CD14-positive monocyte (primary cell): ENCODE results near the gene UBE2E2. TPM values are rescaled to one million over a fixed set of nuclear protein-coding genes. Genes with fewer than 3 reads are reported as not detected.

ENCODE experiments used
- DNase-seq, 3 donors: peaks; one replicate each; pipeline ENCODE4 v3.0.0-alpha.2; 2011 to 2022
- H2AFZ ChIP-seq: 2 replicates; pipeline ENCODE4 v1.6.0; 2012; ENCODE audit warnings: mild to moderate bottlenecking, low read depth, low read length, inconsistent platforms; ENCODE audit not compliant: insufficient read depth, poor library complexity, severe bottlenecking
- H3K27ac ChIP-seq, 2 donors: 1 replicate in 1 of 2; 2 replicates in 1 of 2; pipeline ENCODE4 v1.5.1; 2012 to 2013; ENCODE audit warnings: low read length in 2 of 2, control low read depth in 1 of 2, inconsistent platforms in 1 of 2, low read depth in 1 of 2, mild to moderate bottlenecking in 1 of 2
- H3K27me3 ChIP-seq, 2 donors: one replicate each; pipeline versions ENCODE4 v1.6.0 to v1.6.1; 2011 to 2013; ENCODE audit warnings: low read length in 2 of 2; ENCODE audit not compliant: control insufficient read depth in 2 of 2, insufficient read depth in 2 of 2
- H3K36me3 ChIP-seq, 2 donors: replicated peaks in 1 of 2; 1 replicate in 1 of 2; 2 replicates in 1 of 2; pipeline versions ENCODE4 v1.5.1 to v1.6.1; 2012 to 2013; ENCODE audit warnings: low read length in 2 of 2, control low read depth in 1 of 2, inconsistent platforms in 1 of 2, mild to moderate bottlenecking in 1 of 2; ENCODE audit not compliant: insufficient read depth in 2 of 2, control insufficient read depth in 1 of 2
- H3K4me1 ChIP-seq, 2 donors: 1 replicate in 1 of 2; 2 replicates in 1 of 2; pipeline versions ENCODE4 v1.5.1 to v1.6.1; 2012 to 2013; ENCODE audit warnings: low read length in 2 of 2, control low read depth in 1 of 2, inconsistent platforms in 1 of 2, mild to moderate bottlenecking in 1 of 2, moderate library complexity in 1 of 2; ENCODE audit not compliant: insufficient read depth in 2 of 2, control insufficient read depth in 1 of 2
- H3K4me2 ChIP-seq: replicated peaks from 2 replicates; pipeline ENCODE3; 2012; ENCODE audit warnings: low read length, moderate library complexity, mild to moderate bottlenecking; ENCODE audit not compliant: poor library complexity, severe bottlenecking; ENCODE audit errors: extremely low read depth
- H3K4me3 ChIP-seq, 3 experiments: fragments of 200-600 bp in 1 of 3; sonication (generic) in 1 of 3; replicated peaks in 1 of 3; 1 replicate in 2 of 3; 2 replicates in 1 of 3; pipeline ENCODE4 v1.5.1; 2011 to 2013; ENCODE audit warnings: low read length in 3 of 3, mild to moderate bottlenecking in 3 of 3, control low read depth in 2 of 3, low read depth in 2 of 3, inconsistent platforms in 1 of 3, moderate library complexity in 1 of 3
- H3K79me2 ChIP-seq: 2 replicates; pipeline ENCODE4 v1.6.0; 2012; ENCODE audit warnings: mild to moderate bottlenecking, control low read depth, inconsistent platforms, low read length, moderate library complexity; ENCODE audit not compliant: insufficient read depth
- H3K9ac ChIP-seq: 2 replicates; pipeline ENCODE4 v1.6.0; 2017; ENCODE audit warnings: low read length, mild to moderate bottlenecking; ENCODE audit not compliant: insufficient read depth, poor library complexity, severe bottlenecking
- H3K9me3 ChIP-seq, 2 donors: replicated peaks in 1 of 2; 1 replicate in 1 of 2; 2 replicates in 1 of 2; pipeline versions ENCODE4 v1.5.1 to v1.6.1; 2012 to 2013; ENCODE audit warnings: low read length in 2 of 2, control low read depth in 1 of 2; ENCODE audit not compliant: control insufficient read depth in 1 of 2, insufficient read depth in 1 of 2
- H4K20me1 ChIP-seq: 2 replicates; pipeline ENCODE4 v1.6.0; 2012; ENCODE audit warnings: mild to moderate bottlenecking, low read length, control low read depth, moderate library complexity; ENCODE audit not compliant: insufficient read depth
- H3K27ac Mint-ChIP-seq, 7 donors: one replicate each; pipeline ENCODE4 v1.8.0; 2020; ENCODE audit warnings: mild to moderate bottlenecking in 7 of 7, mixed read lengths in 7 of 7, moderate library complexity in 6 of 7, inconsistent platforms in 2 of 7
- H3K27me3 Mint-ChIP-seq, 3 donors: one replicate each; pipeline ENCODE4 v1.8.0; 2021 to 2022; ENCODE audit warnings: low read depth in 3 of 3, mild to moderate bottlenecking in 3 of 3, mixed read lengths in 3 of 3, moderate library complexity in 3 of 3, inconsistent platforms in 1 of 3
- H3K36me3 Mint-ChIP-seq, 2 donors: one replicate each; pipeline ENCODE4 v1.8.0; 2020; ENCODE audit warnings: mixed read lengths in 2 of 2, inconsistent platforms in 1 of 2, mild to moderate bottlenecking in 1 of 2
- H3K4me1 Mint-ChIP-seq: one replicate; pipeline ENCODE4 v1.8.0; 2020; ENCODE audit warnings: mild to moderate bottlenecking, mixed read lengths
- H3K4me3 Mint-ChIP-seq, 2 donors: one replicate each; pipeline ENCODE4 v1.8.0; 2020; ENCODE audit warnings: mild to moderate bottlenecking in 2 of 2, mixed read lengths in 2 of 2, moderate library complexity in 1 of 2
- H3K9me3 Mint-ChIP-seq, 7 donors: one replicate each; pipeline ENCODE4 v1.8.0; 2020 to 2022; ENCODE audit warnings: mixed read lengths in 7 of 7, mild to moderate bottlenecking in 6 of 7, moderate library complexity in 6 of 7, inconsistent platforms in 2 of 7
- WGBS: methylation state at CpG from one replicate; pipeline ENCODE4 v1.1.5; 2013; ENCODE audit warnings: missing lambda C conversion rate; ENCODE audit not compliant: insufficient coverage; 5-methylcytosine and 5-hydroxymethylcytosine counted together
- intact Hi-C, 2 donors: fragments of 100-400 bp; cut with micrococcal nuclease; formaldehyde crosslinking; loops; one replicate each; pipeline versions ENCODE4 v1.15.0 to v1.15.1; 2023
- polyA plus RNA-seq, 3 donors: library from polyadenylated mRNA; depleted of rRNA in 1 of 3; unstranded in 2 of 3; stranded (reverse) in 1 of 3; fragments of 300-500 nt in 2 of 3; fragments of >200 nt in 1 of 3; fragmentation: Illumina TruSeq in 2 of 3; gene quantifications; 1 replicate in 2 of 3; 2 replicates in 1 of 3; pipeline ENCODE4 v1.2.3, GENCODE V29; 2012 to 2021
- TF ChIP-seq, protein P1 (sequence below): fragments of 200-600 bp; IDR thresholded peaks from one replicate; pipeline ENCODE4 v1.8.0; 2022; ENCODE audit warnings: antibody characterized with exemption, mild to moderate bottlenecking

UBE2E2 gene
- polyA plus RNA-seq, 3 donors, result 25.8 to 78.0 (median 66.3) TPM

DNA sequence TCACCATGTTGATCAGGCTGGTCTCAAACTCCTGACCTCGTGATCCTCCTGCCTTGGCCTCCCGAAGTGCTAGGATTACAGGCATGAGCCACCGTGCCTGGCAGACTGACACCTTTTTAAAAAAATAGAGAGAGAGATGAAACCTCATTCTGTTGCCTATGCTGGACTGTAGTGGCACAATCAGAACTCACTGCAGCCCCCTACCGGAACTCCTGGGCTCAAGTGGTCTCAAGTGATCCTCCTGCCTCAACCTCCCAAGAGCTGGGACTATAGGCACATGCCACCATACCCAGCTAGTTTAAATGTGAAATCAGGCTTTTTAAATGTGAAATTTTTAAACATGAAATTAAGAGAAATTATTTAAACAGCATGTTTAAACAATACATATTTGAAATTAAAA is 337.5 kb downstream of the UBE2E2 start:
- H3K36me3 Mint-ChIP-seq, result peaks cover 0 to 1% of the 10 kb centered on the region in 2 donors

DNA sequence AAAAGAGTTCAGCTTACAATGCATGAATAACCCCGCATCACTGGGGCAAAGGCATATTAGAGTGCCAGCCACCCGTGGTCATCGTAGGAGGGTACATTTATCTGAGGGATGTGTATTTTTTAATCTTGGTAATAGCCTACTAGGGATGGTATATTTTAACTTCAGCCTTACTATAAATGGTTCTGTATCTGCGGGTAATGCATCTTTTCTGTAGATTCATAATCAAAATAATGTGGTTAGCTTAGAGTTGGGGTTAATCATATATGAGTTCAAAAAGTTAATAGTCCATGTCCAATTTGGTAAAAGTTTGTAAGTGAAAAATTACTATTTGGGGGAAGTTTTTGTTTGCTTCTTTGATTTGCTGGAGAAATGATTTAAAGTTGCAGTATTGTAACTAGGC is 339.0 kb downstream of the UBE2E2 start:
- no peaks in the 10 kb centered on the region for H4K20me1 ChIP-seq
- H3K4me2 ChIP-seq, result no peak overlapping the region
- no peaks in the 10 kb centered on the region for H3K4me1 ChIP-seq
- H3K79me2 ChIP-seq, result no peaks in the 10 kb centered on the region
- H3K27me3 ChIP-seq, result no peaks in the 10 kb centered on the region
- H3K27ac ChIP-seq, result no peak overlapping the region
- Mint-ChIP-seq H3K36me3 (peaks cover 0 to 1% of the 10 kb centered on the region in 2 donors), H3K4me1 (no peaks in the 10 kb centered on the region), H3K4me3 (no peak overlapping the region), H3K27ac (no peak overlapping the region), H3K27me3 (no peaks in the 10 kb centered on the region), H3K9me3 (peaks cover 0 to 2% (median 0%) of the 10 kb centered on the region in 7 donors)
- no peak overlapping the region for H2AFZ ChIP-seq
- no peak overlapping the region for H3K4me3 ChIP-seq
- TF ChIP-seq, protein P1, sequence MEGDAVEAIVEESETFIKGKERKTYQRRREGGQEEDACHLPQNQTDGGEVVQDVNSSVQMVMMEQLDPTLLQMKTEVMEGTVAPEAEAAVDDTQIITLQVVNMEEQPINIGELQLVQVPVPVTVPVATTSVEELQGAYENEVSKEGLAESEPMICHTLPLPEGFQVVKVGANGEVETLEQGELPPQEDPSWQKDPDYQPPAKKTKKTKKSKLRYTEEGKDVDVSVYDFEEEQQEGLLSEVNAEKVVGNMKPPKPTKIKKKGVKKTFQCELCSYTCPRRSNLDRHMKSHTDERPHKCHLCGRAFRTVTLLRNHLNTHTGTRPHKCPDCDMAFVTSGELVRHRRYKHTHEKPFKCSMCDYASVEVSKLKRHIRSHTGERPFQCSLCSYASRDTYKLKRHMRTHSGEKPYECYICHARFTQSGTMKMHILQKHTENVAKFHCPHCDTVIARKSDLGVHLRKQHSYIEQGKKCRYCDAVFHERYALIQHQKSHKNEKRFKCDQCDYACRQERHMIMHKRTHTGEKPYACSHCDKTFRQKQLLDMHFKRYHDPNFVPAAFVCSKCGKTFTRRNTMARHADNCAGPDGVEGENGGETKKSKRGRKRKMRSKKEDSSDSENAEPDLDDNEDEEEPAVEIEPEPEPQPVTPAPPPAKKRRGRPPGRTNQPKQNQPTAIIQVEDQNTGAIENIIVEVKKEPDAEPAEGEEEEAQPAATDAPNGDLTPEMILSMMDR, result no peak
- DNase-seq, result no peak
- H3K36me3 ChIP-seq, result no peaks in the 10 kb centered on the region
- no peak overlapping the region for H3K9ac ChIP-seq
- WGBS, result no CpG with 5 or more reads among the region's 4 CpGs
- intact Hi-C loops, result no loop called here
- H3K9me3 ChIP-seq, result no peaks in the 10 kb centered on the region

More for the DNA sequence above, 337.5 kb downstream of the UBE2E2 start:
- H3K27me3 Mint-ChIP-seq, result no peaks in the 10 kb centered on the region
- WGBS, result 60% methylated on average over 2 of the region's 4 CpGs
- H4K20me1 ChIP-seq, result no peaks in the 10 kb centered on the region
- no peaks in the 10 kb centered on the region for H3K4me1 Mint-ChIP-seq
- no peak overlapping the region for H3K4me3 Mint-ChIP-seq
- no peak for DNase-seq
- intact Hi-C loops, result no loop called here
- no peak overlapping the region for H3K4me2 ChIP-seq
- TF ChIP-seq, protein P1, result no peak
- H3K4me3 ChIP-seq, result no peak overlapping the region
- H2AFZ ChIP-seq, result no peak overlapping the region
- no peak overlapping the region for H3K27ac ChIP-seq
- H3K9ac ChIP-seq, result no peak overlapping the region
- H3K9me3 Mint-ChIP-seq, result peaks cover 0 to 2% (median 0%) of the 10 kb centered on the region in 7 donors
- H3K79me2 ChIP-seq, result no peaks in the 10 kb centered on the region
- no peaks in the 10 kb centered on the region for H3K9me3 ChIP-seq
- no peaks in the 10 kb centered on the region for H3K36me3 ChIP-seq
- H3K4me1 ChIP-seq, result no peaks in the 10 kb centered on the region
- no peak overlapping the region for H3K27ac Mint-ChIP-seq
- H3K27me3 ChIP-seq, result no peaks in the 10 kb centered on the region
